Natural killer cell treated with Interleukin-12 subunit alpha and Interleukin-12 subunit beta and Interleukin-15 and Interleukin-18, amount 100 ng/mL, for 72 hours (primary cell): ENCODE measurements around the gene G0S2. TPM values are rescaled to one million over a fixed set of nuclear protein-coding genes. Genes with fewer than 3 reads are reported as not detected.
A peak's percentile ranks its signal among the peaks of the same experiment; 100 is the strongest.

Source experiments
- ATAC-seq, 2 donors: fragments of 150-1000 bp; cut with Tn5 transposase in 1 of 2; sonication (Bioruptor Pico), chemical (Tn5 transposase) in 1 of 2; 2 replicates each; pipeline ENCODE4 v1.10.0; 2021
- DNase-seq: peaks from one replicate; pipeline ENCODE4 v3.0.0; 2022; ENCODE audit warnings: low spot score
- H3K27ac Mint-ChIP-seq, 2 donors: 1 replicate in 1 of 2; 2 replicates in 1 of 2; pipeline ENCODE4 v1.8.0; 2022; ENCODE audit warnings: mixed read lengths in 2 of 2, mild to moderate bottlenecking in 1 of 2, moderate library complexity in 1 of 2
- H3K27me3 Mint-ChIP-seq, 2 donors: 1 replicate in 1 of 2; 2 replicates in 1 of 2; pipeline ENCODE4 v1.8.0; 2022; ENCODE audit warnings: mixed read lengths in 2 of 2
- H3K36me3 Mint-ChIP-seq: one replicate; pipeline ENCODE4 v1.8.0; 2022; ENCODE audit warnings: mixed read lengths
- H3K4me1 Mint-ChIP-seq, 2 donors: 1 replicate in 1 of 2; 2 replicates in 1 of 2; pipeline ENCODE4 v1.8.0; 2022; ENCODE audit warnings: low read depth in 2 of 2, mixed read lengths in 2 of 2, mild to moderate bottlenecking in 1 of 2
- H3K4me3 Mint-ChIP-seq: one replicate; pipeline ENCODE4 v1.8.0; 2022; ENCODE audit warnings: mixed read lengths
- H3K9me3 Mint-ChIP-seq: 2 replicates; pipeline ENCODE4 v1.8.0; 2022; ENCODE audit warnings: mixed read lengths
- total RNA-seq, 2 donors: library from RNA; stranded (reverse); gene quantifications; one replicate each; pipeline ENCODE4 v1.2.3, GENCODE V29; 2022

G0S2 gene
- total RNA-seq, 2 donors from 2014 or later = 2.3 to 3.3 TPM

GRCh38 chr1:209705033-209705598, 29.9 kb downstream of the G0S2 start:
- DNase-seq (no peak), ATAC-seq (no peak)
- no peak overlapping the region for H3K4me3 Mint-ChIP-seq
- peaks cover 3 to 8% of the 10 kb centered on the region in 2 donors for H3K4me1 Mint-ChIP-seq
- H3K27me3 Mint-ChIP-seq = peaks cover 0 to 6% of the 10 kb centered on the region in 2 donors
- no peak overlapping the region for H3K27ac Mint-ChIP-seq
- no peaks in the 10 kb centered on the region for H3K36me3 Mint-ChIP-seq
- no peaks in the 10 kb centered on the region for H3K9me3 Mint-ChIP-seq

- Mint-ChIP-seq H3K36me3 (no peaks in the 10 kb centered on the region), H3K4me1 (peaks cover 3 to 8% of the 10 kb centered on the region in 2 donors), H3K4me3 (no peak overlapping the region), H3K9me3 (no peaks in the 10 kb centered on the region), H3K27ac (no peak overlapping the region), H3K27me3 (peaks cover 0 to 5% of the 10 kb centered on the region in 2 donors)
- DNase-seq (no peak), ATAC-seq (no peak)
Observed at GRCh38 chr1:209706622-209707021, 31.4 kb downstream of the G0S2 start.

GRCh38 chr1:209707308-209707707, 32.1 kb downstream of the G0S2 start:
- H3K27ac Mint-ChIP-seq = no peak overlapping the region

GRCh38 chr1:209708297-209708696, 33.1 kb downstream of the G0S2 start:
- H3K4me1 Mint-ChIP-seq = peaks cover 3 to 8% of the 10 kb centered on the region in 2 donors
- H3K4me3 Mint-ChIP-seq = no peak overlapping the region
- no peak overlapping the region for H3K27ac Mint-ChIP-seq
- no peak for DNase-seq
- H3K9me3 Mint-ChIP-seq = no peaks in the 10 kb centered on the region
- no peaks in the 10 kb centered on the region for H3K36me3 Mint-ChIP-seq
- no peak for ATAC-seq
- H3K27me3 Mint-ChIP-seq = peaks cover 0 to 3% of the 10 kb centered on the region in 2 donors

More at GRCh38 chr1:209707308-209707707, 32.1 kb downstream of the G0S2 start:
- Mint-ChIP-seq H3K4me1 (peaks cover 3 to 8% of the 10 kb centered on the region in 2 donors), H3K27me3 (peaks cover 0 to 3% of the 10 kb centered on the region in 2 donors), H3K9me3 (no peaks in the 10 kb centered on the region), H3K4me3 (no peak overlapping the region), H3K36me3 (no peaks in the 10 kb centered on the region)
- no peak for ATAC-seq
- DNase-seq = no peak

GRCh38 chr1:209710093-209710492, 34.9 kb downstream of the G0S2 start:
- H3K27me3 Mint-ChIP-seq = no peaks in the 10 kb centered on the region
- no peak overlapping the region for H3K27ac Mint-ChIP-seq
- H3K4me1 Mint-ChIP-seq = peaks cover 0 to 3% of the 10 kb centered on the region in 2 donors
- no peaks in the 10 kb centered on the region for H3K36me3 Mint-ChIP-seq
- H3K4me3 Mint-ChIP-seq = no peak overlapping the region
- H3K9me3 Mint-ChIP-seq = no peaks in the 10 kb centered on the region
- ATAC-seq = no peak
- DNase-seq = no peak

GRCh38 chr1:209710847-209711246, 35.6 kb downstream of the G0S2 start:
- Mint-ChIP-seq H3K27ac (no peak overlapping the region), H3K27me3 (no peaks in the 10 kb centered on the region), H3K36me3 (no peaks in the 10 kb centered on the region), H3K9me3 (no peaks in the 10 kb centered on the region), H3K4me1 (peaks cover 0 to 3% of the 10 kb centered on the region in 2 donors), H3K4me3 (no peak overlapping the region)
- DNase-seq (no peak), ATAC-seq (no peak)

GRCh38 chr1:209714338-209714737, 39.1 kb downstream of the G0S2 start:
- Mint-ChIP-seq H3K27me3 (no peaks in the 10 kb centered on the region), H3K4me1 (peaks cover 0 to 3% of the 10 kb centered on the region in 2 donors), H3K36me3 (no peaks in the 10 kb centered on the region), H3K4me3 (no peak overlapping the region), H3K9me3 (no peaks in the 10 kb centered on the region), H3K27ac (no peak overlapping the region)
- no peak for DNase-seq
- no peak for ATAC-seq

- DNase-seq = no peak
- ATAC-seq = no peak
- H3K27ac Mint-ChIP-seq = no peak overlapping the region
Observed at GRCh38 chr1:209715314-209715713, 40.1 kb downstream of the G0S2 start.

GRCh38 chr1:209717818-209718217, 42.6 kb downstream of the G0S2 start:
- DNase-seq = no peak
- Mint-ChIP-seq H3K4me3 (no peak overlapping the region), H3K27ac (no peak overlapping the region), H3K4me1 (no peaks in the 10 kb centered on the region), H3K36me3 (no peaks in the 10 kb centered on the region), H3K9me3 (no peaks in the 10 kb centered on the region), H3K27me3 (no peaks in the 10 kb centered on the region)
- ATAC-seq = no peak

More at GRCh38 chr1:209715314-209715713, 40.1 kb downstream of the G0S2 start:
- Mint-ChIP-seq H3K4me3 (no peak overlapping the region), H3K36me3 (no peaks in the 10 kb centered on the region), H3K4me1 (no peaks in the 10 kb centered on the region), H3K9me3 (no peaks in the 10 kb centered on the region), H3K27me3 (no peaks in the 10 kb centered on the region)

- no peak for DNase-seq
- H3K4me3 Mint-ChIP-seq = no peak overlapping the region
- no peak for ATAC-seq
- no peaks in the 10 kb centered on the region for H3K9me3 Mint-ChIP-seq
- H3K4me1 Mint-ChIP-seq = no peaks in the 10 kb centered on the region
- H3K27ac Mint-ChIP-seq = no peak overlapping the region
- H3K27me3 Mint-ChIP-seq = no peaks in the 10 kb centered on the region
- no peaks in the 10 kb centered on the region for H3K36me3 Mint-ChIP-seq
Observed at GRCh38 chr1:209720326-209720725, 45.1 kb downstream of the G0S2 start.

GRCh38 chr1:209720826-209721225, 45.6 kb downstream of the G0S2 start:
- no peaks in the 10 kb centered on the region for H3K36me3 Mint-ChIP-seq
- DNase-seq = no peak
- no peaks in the 10 kb centered on the region for H3K27me3 Mint-ChIP-seq
- H3K4me1 Mint-ChIP-seq = no peaks in the 10 kb centered on the region
- no peak overlapping the region for H3K4me3 Mint-ChIP-seq
- no peaks in the 10 kb centered on the region for H3K9me3 Mint-ChIP-seq
- ATAC-seq = no peak
- H3K27ac Mint-ChIP-seq = no peak overlapping the region

- no peaks in the 10 kb centered on the region for H3K36me3 Mint-ChIP-seq
- no peak overlapping the region for H3K4me3 Mint-ChIP-seq
- ATAC-seq = no peak
- H3K27ac Mint-ChIP-seq = no peak overlapping the region
- no peak for DNase-seq
- no peaks in the 10 kb centered on the region for H3K27me3 Mint-ChIP-seq
- no peaks in the 10 kb centered on the region for H3K9me3 Mint-ChIP-seq
- H3K4me1 Mint-ChIP-seq = no peaks in the 10 kb centered on the region
Observed at GRCh38 chr1:209721323-209721722, 46.1 kb downstream of the G0S2 start.

GRCh38 chr1:209723265-209723664, 48.1 kb downstream of the G0S2 start:
- DNase-seq (no peak), ATAC-seq (no peak)
- Mint-ChIP-seq H3K4me1 (peaks cover 0 to 2% of the 10 kb centered on the region in 2 donors), H3K36me3 (no peaks in the 10 kb centered on the region), H3K4me3 (no peak overlapping the region), H3K9me3 (no peaks in the 10 kb centered on the region), H3K27ac (no peak overlapping the region), H3K27me3 (no peaks in the 10 kb centered on the region)

- peak in 1 of 2 donors; percentile 43 for ATAC-seq
Observed at GRCh38 chr1:209723756-209724693, 48.8 kb downstream of the G0S2 start.

More at GRCh38 chr1:209723756-209724693, 48.8 kb downstream of the G0S2 start:
- Mint-ChIP-seq H3K9me3 (no peaks in the 10 kb centered on the region), H3K27me3 (no peaks in the 10 kb centered on the region), H3K36me3 (no peaks in the 10 kb centered on the region), H3K4me1 (peaks cover 0 to 2% of the 10 kb centered on the region in 2 donors), H3K4me3 (no peak overlapping the region), H3K27ac (peak overlapping the region in 1 of 2 donors; percentile 57)
- DNase-seq = no peak
